GM13976 (cell line): ENCODE results near the gene ABCG4.
"Not testable (repeated sequence)": the region's sequence is repeated elsewhere in the genome, so short reads cannot be mapped to it uniquely, and the experiment has no call there.

Experiments
- DNase-seq: peaks from one replicate; pipeline ENCODE4 v3.0.0; 2012; ENCODE audit warnings: low spot score
- CTCF ChIP-seq: IDR thresholded peaks from 2 replicates; pipeline ENCODE4 v1.5.1; 2012; ENCODE audit warnings: borderline replicate concordance, mild to moderate bottlenecking; ENCODE audit not compliant: insufficient read depth; ENCODE audit errors: extremely low read depth, missing control alignments, control extremely low read depth
- in situ Hi-C: fragments of 300-500 bp; cut with MboI; formaldehyde crosslinking; loops from one replicate; pipeline ENCODE4 v1.12.0; 2022; ENCODE audit warnings: low sequenced_read_pairs, mixed read lengths, inconsistent platforms; ENCODE audit not compliant: unreplicated experiment

Gene ABCG4

GRCh38 chr11:119179983-119180382 is 31.1 kb downstream of the ABCG4 start:
- DNase-seq, result no peak
- in situ Hi-C loops, result no loop called here

GRCh38 chr11:119180729-119181676 is 32.2 kb downstream of the ABCG4 start:
- DNase-seq, result no peak
- in situ Hi-C loops, result no loop called here
- TF ChIP-seq CTCF, result no peak

More at GRCh38 chr11:119179983-119180382, 31.1 kb downstream of the ABCG4 start:
- TF ChIP-seq CTCF, result no peak

- DNase-seq, result no peak
- in situ Hi-C loops, result no loop called here
- no peak for TF ChIP-seq CTCF
These were observed 33.0 kb downstream of the ABCG4 start for GRCh38 chr11:119181677-119182412.

- in situ Hi-C loops, result not testable (repeated sequence)
These were observed 35.5 kb downstream of the ABCG4 start for GRCh38 chr11:119184399-119184798.

GRCh38 chr11:119185981-119186634 is 37.3 kb downstream of the ABCG4 start:
- no peak for DNase-seq
- in situ Hi-C loops, result no loop called here
- TF ChIP-seq CTCF, result no peak

More at GRCh38 chr11:119184399-119184798, 35.5 kb downstream of the ABCG4 start:
- DNase-seq, result not testable (repeated sequence)

GRCh38 chr11:119187123-119187892 is 38.5 kb downstream of the ABCG4 start:
- TF ChIP-seq CTCF, result no peak
- in situ Hi-C loops, result no loop called here
- no peak for DNase-seq
